Kidney tubule cell (primary cell): Measurements from ENCODE around the gene NPFF.
"Not testable (repeated sequence)": the region's sequence is repeated elsewhere in the genome, so short reads cannot be mapped to it uniquely, and the experiment has no call there.

ENCODE experiments used
- DNase-seq: peaks from one replicate; pipeline ENCODE4 v3.0.0-alpha.2; 2018; ENCODE audit warnings: low spot score

The NPFF gene

DNA sequence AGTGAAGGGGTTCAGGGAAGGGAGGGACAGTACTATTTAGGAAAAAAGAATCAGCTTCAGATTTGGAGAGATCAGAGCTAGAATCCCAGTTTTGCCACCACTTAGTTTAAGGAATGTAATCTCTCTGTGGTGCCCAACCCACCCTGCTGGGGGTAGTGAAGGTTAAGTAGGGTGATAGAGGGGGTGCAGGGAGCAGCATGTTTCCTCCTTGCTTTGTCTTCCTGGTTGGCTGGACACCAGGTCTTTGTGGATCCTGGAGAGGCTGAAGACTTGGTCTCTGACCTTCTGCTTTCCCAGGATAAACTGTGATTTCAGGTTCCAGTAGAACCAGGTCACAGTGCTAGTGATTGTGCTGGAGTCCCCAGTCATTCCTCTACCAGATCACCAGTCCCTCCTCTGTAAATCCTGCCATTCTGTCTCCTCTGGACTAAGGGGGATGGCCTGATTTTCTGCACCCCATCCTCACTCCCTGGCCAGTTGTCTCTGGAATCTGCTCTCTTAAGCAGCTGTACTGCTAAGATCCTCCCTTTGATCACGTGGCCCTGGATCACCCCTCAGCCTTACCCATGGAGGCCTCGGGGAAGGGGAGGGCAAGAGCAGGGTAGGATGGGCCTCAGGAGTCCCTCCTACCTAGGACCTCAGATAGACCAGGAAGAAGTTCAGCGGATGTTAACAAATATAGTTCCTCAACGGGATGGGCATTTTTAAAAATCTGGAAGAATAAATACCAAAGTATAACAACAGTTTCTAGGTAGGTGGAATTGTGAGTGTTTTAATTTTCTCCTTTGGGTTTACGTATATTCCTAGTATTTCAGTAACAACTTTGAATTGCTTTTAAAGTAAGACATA lies 11.2 kb downstream of the NPFF start:
- DNase-seq: peak; percentile 67

DNA sequence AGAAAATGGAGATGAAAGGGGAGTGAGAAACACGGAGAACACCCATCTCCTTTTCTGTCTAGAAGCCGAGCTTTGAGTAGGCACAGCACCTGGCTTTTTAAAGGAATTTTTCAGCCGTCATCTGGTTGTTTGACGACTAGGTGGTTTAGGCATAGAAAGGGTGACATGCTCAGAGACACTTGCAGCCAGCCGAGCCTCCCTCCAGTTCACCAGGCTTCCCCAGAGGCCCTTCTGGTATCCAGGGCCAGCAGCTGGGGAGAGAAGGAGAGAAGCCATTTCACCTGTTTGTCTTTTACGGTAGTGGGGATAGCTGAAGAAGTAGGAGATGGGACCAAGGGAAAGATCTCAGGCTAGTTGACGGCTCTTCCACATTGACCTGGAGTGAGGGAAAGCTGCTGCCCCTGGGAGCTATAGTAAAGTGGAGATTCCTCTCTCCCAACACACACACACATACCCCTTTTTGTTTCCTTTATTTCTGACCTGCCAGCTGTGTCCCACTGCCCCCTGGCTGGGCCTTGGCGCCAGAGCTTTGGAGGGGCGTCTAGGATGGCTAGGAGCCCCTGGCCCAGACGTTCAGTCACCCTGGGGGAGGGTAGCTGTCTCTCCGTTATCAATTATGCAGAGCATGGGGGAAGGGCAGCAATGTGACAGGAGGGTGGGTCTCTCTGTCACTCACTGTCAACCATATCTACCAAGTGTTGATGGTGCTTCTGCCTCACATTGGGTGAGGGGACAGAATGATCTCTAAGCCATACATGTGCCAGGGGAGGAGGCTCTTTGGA lies 13.5 kb downstream of the NPFF start:
- no peak for DNase-seq

DNA sequence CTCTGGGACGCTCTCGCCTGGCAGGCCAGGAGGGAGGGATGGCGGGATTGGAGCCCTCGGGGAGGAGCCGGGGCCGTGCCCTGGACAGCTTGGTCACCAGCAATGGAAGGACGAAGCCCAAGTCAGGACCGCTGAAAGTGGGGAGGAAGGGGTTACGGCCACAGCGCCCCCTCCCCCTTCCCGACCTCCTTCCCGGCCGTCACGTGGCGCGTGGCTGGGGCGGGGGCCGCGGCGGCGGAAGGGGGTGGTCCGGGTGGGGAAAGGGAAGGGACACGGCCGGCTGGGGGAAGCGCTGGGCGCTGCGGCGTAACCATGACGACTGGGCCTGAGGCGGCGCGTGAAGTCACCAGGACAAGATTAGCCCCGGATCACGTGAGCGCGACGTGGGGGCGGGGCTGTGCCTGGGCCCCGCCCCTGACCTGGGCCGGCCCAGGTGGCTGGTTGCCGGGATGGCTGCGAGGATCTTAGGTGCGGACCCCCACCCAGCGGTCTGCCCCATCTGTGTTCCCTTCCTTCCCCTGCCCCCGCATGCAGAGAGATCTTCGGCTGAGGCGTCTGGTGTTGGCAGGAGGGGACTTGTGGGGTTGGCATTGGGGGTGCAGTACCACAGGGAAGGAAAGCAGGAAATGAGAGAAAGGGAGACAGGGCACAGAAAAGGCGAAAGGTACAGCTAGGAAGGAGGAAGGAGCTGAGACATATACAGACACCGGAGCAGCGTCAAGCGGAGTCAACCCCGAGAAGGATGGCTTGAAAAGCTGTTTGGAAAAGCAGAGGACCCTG lies 14.3 kb downstream of the NPFF start:
- peak; percentile 91 for DNase-seq

DNA sequence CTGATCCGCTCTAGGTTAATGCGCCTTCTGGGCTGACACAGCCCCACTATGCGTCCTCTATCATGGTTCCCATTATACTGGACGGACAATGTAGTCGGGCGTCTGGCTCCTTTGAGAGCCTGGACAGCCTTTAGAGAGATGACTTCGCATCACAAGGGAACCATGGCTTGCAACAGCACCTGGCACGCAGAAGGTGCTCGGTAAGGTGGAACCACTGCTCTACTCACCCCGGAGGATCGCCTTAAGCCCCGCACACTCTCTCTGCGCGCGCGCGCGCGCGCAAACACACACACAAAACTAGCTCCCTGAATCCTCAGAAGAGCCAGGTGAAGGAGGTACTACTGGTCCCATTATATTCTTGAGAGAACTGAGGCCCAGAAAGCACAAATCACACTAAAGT lies 15.1 kb downstream of the NPFF start:
- no peak for DNase-seq

DNA sequence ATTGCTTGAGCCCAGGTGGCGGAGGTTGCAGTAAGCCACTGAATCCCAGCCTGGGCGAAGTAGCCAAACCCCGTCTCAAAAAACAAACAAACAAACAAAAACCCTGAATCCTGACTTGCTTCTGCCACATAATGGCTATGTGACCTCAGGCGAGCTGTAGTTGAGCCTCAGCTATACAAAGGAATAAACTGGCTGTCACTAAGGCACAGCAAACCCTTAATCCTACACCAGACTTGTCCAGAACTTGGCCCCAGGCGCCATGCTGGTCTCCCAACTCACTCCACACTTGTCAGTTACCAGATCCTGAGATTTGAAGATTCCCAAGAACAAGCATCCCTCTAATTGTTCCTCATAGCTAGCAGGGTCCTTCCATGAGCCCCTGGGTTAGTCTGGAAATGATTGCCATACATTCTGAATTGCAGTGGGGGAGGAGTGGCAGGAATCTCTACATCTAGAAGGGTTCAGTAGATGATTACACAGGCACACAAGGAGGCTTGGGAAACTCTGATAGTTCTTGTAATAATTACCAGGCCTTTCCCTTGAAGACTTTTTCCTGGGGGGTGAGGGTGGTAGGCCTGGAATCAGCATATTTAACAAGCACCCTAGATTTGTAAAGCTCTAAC lies 17.9 kb downstream of the NPFF start:
- DNase-seq: no peak

DNA sequence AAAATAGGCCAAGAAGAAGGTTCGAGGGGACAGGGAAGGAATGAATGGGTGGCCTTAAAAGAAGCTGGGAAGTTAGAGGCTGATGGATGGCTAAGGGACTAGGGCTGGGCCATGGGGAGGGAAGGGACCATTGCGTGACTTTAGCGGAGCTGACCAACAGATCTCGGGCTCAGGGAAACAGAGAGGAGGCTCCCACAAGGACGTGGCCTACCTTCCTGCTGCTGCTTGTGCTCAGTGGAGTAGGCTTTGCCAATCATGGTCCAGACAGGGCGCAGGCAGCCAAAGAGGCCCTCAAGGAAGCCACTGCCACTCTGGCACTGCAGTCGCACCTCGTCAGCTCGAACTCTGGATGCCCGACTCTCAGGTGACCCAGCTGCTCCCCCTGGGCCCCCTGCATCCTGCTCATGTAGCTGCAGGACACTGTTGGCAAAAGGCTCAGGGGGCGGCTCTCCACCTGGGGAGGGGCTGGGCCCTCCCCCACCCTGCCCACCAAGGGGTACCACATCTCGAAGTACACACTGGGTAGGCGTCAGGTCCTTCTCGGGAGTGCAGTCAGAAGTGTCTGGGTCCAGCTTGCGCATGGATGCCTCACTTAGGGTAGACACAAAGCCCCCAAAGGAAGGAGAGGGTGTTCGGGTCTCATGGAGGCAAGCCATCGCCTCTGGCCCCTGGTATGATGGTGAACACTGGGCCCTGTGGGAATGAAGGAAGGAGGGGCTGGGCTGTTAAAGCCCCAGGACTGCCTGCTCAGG lies 20.4 kb downstream of the NPFF start:
- no peak for DNase-seq

DNA sequence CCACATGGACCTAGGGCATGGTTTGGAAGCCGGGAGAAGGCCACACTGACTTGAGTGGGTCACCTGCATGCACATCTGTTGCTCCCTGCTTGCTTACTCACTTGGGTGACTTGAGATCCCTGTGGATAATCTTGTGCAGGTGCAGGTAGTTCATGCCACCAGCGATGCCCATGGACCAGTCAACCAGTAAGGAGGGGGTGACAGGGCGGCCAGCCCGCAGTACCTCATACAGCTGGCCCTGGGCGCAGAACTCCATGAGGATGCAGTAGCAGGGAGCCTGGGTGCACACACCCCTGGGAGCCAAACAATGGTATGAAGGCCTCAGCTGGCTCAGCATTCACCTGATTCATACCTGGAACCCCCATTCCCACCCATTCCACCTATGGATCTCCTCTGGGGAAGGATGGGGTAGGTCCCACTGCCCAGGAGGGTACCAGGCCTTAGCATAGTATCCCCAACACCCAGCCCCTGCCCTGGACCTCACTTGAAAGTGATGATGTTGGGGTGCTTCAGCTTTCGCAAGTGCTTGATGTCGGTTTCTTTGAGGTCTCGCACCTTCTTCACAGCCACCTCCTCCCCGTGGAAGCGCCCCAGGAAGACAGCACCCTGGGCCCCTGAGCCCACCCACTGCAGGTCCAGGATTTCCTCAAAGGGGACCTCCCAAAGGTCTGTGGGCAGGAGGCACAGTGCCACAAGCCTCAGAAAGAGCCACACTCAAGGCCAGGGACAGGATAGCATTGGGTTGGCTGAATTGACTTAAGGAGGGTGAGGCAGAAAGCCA lies 21.1 kb downstream of the NPFF start:
- DNase-seq: no peak

DNA sequence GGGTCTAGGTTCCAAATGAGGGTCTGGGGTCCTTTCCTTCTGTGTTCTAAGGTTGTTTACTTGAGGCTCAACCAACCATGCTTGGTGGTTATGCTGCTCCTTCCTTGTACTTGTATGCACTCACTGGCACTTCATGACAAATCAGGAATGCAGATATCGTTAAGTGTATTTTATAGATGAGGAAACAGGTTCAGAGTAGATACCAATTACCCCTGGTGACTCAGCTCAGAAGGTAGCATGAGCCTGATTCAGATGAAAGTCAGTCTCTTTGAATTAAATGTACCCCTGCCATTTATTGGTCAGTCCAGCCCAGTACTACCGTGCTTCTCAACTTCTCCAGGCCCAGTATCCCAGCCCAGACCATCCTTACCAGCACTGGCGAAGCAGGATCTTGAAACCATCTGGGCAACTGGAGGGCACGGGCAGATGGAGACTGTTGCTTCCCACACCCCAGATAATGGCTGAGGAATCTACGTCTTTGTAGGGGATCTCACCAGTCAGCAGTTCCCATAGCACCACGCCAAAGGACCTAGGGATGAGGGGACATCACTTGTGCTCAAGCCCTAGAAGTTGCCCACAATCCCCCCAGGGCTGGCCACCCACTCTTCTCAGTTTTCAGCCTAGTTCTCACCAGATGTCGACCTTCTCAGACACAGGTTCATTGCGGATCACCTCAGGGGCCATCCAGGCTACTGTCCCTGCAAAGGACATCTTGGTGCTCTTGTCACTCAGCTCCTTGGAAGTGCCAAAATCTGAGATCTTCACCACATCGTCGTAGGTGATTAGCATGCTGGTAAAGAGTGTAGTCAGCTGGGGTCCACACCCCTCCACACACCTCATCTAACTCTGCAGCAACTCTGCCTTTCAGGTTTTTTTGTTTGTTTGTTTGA lies 22.4 kb downstream of the NPFF start:
- DNase-seq: peak; percentile 84

DNA sequence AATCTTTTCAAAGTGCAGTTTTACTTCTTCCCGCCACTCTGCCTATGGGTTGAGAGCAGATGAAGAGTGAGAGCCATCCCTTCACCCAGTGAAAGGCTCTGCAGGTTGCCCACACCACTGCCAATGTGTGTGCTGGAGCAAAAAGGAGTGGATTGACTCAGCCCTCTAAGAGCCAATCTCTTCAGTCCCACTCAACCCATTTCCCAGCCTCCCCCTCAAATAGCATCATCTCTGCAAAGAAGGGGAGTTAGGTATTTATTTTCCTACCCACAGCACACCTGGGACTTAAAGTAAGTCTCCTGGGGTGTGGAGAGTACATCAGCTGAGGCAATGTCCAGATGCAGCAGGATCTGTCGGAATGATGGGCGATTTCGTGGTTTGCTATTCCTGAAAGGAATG lies 23.3 kb downstream of the NPFF start:
- DNase-seq: no peak

DNA sequence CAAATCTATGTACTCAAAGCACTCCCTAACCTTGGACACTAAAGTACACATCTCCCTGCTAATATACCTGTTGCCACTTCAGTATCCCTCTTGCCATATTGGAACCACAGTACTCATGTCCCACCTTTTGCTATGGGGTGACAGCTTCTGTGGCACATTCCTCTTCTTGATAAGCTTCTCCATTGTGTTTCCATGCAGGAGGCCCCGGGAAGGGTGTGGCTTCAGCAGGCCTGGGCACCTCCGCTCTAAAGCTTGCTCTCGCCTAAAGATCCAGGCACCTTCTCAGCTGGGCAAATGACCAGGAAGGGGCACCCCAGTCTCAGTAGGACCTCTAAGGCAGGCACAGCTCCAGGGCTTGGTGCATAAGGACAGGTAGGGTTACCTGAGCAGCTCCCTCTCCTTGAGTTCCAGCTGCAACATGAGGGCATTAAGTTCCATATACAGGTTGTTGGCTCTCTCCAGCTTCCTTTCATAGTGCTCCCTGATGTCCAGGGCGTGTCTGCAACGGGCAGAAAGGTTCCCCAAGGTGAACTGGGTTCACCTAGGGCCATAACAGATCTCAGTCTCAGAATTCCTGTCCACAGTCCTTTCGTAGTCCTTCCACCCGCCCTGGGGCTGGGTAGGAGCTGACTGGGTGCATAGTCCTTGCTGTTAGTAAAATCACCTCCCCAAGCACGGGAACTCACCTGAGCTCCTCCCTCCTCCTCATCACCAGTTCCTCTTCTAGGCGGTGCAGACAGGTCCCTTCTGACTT lies 23.9 kb downstream of the NPFF start:
- no peak for DNase-seq

DNA sequence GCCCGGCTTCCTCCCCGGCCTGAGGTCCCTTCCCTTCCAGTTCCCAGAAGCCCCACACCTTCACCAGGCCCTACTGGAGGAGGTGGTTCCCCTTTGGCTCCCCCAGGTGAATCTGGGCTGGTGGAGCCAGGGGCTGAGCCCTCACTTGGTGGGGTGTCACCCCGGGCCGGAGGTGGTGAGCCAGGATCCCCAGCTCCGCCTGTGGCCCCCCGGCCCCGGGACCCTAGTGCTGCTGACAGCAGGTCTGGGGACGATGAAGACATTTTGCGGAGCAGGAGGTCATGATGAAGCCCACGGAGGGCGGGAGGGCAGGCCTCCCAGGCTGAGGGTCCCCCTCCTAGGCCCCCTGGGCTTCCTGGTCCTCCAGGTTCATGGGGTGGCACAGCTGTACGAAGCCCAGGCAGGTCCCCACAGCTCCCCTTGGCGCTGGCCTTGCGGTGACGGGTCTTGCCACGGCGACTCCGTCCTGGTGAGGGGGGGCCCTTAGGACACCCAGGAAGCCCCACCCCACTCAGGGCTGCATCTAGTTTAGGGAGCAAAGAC lies 24.6 kb downstream of the NPFF start:
- no peak for DNase-seq

DNA sequence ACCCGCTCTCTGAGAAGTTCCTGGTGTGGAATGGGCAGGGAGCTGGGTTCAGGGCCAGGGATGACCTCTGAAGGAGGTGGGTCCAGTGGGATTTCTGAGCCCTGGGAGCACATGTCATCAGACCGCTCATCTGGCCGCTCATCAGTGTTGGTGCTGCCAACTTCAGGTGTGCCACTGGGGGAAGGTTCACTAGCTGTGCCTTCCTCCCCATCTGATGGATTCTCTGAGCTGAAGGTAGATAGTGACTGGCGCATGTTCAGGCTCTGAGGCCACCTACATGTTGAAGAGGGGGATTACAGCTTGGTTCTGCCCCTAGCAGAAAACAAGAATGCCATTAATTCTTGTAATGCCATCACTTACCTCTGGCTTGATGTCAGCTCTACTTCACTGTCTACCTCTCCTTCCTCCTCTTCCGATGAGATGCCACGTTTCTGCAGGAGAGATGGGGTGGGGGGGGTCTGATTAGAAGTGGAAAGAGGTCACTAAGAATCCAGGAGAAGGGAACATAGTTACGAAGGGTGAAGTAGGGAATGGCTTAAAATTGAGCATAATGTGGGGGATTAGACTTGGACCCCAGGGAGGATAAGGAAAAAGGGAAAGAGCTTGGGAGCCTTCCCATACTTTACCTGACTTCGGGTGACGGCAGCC lies 25.2 kb downstream of the NPFF start:
- DNase-seq: no peak

DNA sequence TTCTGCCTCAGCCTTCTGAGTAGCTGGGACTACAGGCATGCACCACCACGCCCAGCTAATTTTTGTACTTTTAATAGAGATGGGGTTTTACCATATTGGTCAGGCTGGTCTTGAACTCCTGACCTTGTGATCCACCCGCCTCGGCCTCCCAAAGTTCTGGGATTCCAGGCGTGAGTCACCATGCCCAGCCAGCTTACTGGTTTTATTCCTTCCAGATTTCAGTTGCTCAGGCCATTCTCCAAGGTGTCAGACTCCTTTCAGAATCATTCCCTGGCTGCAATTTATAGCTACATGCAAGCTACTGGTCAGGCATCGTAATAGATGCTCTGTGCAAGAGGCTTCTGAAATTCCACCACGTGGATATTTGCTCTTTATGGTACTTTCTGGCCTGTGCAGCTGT lies 25.8 kb downstream of the NPFF start:
- DNase-seq: not testable (repeated sequence)

DNA sequence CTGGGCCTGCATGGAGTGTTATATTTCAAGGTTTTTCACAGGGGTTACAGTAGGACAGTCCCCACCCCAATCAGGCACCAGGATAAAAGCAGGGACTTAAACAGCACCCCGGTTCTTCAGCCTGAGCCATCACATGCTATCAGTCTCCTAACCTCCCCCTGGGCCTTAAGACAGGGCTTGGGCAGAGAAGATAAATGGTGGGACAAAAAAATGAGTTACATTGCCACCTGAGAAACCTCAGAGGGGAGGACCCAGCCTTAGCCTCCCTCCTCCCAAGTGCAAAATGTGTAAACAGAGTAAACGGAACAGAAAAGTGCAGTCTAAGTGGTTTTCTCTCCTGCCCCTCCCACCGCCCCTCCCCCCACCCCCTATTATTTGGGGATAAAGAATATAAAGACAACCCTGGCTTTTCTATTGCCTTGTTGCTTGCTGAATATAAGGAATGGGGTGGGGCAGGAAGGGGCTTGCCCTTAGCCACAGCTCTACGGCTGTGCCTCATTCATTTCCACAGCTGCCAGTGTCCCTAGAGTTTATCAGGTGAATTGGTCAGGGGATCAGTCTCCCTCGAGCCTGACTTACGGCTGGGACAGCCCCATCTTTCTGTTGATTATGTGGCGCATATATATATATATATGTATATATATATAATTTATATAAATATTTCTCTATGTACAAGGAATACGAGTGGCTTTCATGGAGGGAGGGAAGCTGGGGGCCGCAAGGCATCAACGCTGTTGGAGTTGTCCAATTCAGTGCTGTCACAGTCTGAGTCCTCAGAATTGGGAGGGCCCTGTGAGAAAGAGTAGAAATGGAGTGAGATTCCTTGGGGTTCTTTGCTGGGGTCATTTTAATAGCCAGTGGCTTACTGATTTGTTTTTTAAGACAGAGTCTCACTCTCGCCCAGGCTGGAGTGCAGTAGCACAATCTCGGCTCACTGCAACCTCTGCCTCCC lies 26.5 kb downstream of the NPFF start:
- no peak for DNase-seq

DNA sequence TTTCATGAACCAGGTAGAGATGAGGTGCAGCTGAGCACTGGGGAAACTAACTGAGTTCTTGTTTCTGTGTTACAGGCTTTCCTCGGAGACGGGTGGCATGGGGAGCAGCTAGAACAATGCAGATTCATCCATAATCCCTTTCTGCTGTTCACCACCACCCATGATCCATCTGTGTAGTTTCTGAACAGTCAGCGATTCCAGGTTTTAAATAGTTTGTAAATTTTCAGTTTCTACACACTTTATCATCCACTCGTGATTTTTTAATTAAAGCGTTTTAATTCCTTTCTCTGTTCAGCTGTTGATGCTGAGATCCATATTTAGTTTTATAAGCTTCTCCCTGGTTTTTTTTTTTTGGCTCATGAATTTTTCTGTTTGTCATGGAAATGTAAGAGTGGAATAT lies 28.0 kb downstream of the NPFF start:
- no peak for DNase-seq

DNA sequence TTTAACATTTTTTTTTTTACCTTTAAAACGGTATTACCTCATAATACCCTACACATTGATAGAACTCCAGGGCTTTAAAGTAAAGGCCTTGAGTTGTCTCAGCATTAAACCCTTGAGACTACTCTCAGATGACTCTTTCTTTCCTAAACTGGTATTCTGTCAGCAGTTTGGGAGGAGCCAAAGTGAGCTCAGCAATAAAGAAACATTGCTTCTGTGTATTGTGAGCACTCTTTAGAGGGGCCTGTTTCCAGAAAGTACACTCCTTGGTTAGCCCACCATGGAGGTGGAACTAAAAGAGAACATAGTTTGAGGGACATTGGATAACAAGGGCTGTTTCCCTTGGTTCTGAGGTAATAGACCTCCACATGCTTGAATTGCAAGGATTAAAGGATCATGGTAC lies 28.4 kb downstream of the NPFF start:
- no peak for DNase-seq

DNA sequence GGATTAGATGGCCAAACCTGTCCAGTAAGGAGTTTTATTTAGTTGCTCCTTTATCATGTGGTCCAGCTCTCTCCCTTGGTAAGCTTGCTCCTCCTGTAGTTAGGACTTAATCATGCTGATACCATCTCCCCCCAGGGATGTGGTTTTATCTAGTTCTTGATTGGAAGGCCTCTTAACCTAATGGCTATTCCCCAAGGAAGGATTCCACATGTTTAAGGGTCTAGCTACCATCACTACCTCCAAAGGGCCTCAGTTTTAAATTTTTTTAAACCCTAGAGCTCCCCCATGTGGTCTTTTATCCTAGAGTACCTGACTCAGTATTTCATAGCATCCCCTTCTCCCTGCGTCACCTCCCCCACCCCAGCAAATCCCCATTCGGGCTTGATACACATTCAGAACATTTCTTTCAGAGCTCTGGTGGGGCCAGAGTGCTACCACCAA lies 30.5 kb downstream of the NPFF start:
- DNase-seq: no peak
